HG03135 (cell line): Measurements from ENCODE around the gene LCN9.
"Not testable (repeated sequence)": the region's sequence is repeated elsewhere in the genome, so short reads cannot be mapped to it uniquely, and the experiment has no call there.

Experiments used
- ATAC-seq: cut with Tn5 transposase; IDR thresholded peaks from one replicate; pipeline ENCODE4 v1.9.1; 2021; ENCODE audit warnings: mild to moderate bottlenecking, moderate library complexity; ENCODE audit not compliant: unreplicated experiment

The LCN9 gene

DNA sequence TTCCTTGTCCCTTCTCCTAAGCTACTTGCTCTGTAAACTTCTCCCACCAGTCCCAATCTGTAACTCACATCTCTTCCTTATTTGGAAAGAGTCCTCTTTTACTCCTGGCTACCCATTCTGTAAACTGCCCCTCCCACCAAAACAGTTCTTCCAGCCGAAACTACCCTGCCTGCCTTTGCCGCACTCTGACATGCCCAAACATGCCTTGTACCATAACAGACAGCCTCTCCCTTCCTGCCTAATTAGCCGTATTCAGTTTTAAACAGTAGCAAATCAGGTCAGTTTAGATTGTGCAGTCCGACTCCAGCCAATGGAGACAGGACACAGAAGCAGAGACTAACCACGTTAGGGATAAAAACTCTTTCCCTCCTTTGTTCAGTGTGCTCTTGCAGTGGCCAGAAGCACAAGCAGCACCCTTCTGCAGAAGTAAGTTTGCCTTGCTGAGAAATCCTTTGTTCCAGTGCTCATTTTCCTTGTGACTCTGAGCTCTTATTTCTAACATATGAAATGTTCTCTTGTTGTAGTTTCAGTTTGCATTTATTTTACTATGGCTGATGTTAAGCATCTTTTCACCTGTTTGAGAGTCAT lies 18.4 kb upstream of the LCN9 start:
- no peak for ATAC-seq

DNA sequence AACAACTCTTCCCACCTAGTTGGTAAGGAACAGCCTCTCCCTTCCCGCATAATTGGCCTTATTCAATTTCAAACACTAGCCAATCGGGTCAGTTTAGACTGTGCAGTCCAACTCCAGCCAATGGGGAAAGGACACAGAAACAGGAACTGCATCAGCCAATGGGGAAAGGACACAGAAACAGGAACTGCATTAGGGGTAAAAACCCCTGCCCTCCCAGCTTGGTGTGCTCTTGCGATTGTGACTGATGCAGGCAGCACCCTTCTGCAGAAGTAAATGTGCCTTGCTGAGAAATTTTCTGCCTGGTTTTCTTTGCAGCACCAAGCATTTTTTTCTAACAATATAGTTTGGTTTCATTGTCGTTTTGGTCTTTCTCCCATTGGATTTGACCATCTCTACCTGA lies 15.2 kb upstream of the LCN9 start:
- no peak for ATAC-seq

DNA sequence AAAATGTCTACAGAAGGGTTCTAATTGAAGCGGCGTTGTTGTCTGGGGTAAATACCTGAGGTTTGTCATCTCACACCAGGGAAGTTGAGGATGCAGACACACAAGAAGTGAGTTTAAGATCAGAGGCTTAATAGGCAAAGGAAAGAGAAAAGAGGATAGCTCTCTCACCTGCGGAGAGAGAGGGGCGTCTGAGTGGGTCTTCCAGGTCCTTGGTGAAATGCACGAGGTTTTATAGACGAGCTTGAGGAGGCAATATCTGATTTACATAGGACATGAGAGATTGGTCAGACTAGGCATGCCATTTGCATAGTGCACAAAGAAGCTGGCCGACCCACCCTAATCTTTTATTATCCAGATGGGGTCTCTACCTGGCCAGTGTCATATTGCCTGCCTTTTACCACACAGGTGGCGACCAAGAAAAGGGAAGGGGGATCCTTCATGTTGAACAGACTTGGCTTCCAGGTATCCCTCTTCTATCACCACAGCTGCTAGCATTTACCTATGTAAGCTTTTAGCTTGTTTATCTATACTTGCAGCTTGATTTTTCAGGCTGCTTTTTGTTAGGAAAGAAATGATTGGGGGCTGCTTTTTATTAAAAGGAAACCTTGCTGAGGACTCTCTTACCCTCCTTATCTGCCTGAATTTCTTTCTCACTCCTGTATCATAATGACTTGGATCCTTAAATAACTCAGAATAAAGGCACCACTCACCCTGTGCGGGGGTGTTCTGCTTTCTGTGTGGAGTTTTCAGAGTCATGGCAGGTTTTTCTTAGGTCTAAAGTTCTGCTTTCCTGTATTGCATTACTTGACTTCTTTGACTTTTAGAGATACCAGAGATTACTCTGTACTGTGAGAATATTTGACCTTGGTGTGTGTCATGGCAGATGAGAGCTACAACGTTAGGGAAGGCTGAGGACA lies 14.4 kb upstream of the LCN9 start:
- no peak for ATAC-seq

DNA sequence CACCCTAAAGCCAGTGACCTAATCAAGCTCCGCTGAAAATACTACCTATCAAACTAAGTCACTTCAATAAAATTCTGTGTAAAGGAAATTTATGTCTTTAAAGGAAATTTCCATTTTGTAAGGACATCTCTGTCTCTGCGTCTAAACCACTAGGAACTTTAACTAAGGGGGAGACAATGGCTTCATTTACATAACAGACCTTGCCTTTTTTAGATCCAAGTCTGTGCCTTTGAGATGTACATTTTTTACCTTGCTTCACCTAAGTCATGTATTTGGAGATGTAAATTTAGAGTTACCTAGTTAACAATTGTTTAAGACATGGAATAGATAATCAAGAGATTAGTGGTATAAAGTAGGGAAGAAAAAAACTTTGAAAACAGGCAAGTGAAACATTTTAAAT lies 13.6 kb upstream of the LCN9 start:
- ATAC-seq = no peak

DNA sequence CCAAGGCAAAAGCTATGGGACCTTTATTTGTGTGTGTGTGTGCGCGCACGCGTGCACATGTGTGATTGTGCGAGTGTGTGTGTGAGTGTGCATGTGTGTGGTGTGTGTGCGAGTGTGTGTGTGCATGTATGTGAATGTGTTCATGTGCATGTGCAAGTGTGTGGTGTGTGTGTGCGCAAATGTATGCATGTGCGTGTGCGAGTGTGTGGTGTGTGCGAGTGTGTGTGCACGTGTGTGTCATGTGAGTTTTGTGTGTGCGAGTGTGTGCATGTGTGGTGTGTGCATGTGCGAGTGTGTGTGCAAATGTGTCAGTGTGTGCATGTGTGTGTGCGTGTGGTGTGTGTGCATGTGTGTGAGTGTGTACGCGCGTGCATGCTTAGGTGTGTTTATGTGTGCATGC lies 12.7 kb upstream of the LCN9 start:
- no peak for ATAC-seq

DNA sequence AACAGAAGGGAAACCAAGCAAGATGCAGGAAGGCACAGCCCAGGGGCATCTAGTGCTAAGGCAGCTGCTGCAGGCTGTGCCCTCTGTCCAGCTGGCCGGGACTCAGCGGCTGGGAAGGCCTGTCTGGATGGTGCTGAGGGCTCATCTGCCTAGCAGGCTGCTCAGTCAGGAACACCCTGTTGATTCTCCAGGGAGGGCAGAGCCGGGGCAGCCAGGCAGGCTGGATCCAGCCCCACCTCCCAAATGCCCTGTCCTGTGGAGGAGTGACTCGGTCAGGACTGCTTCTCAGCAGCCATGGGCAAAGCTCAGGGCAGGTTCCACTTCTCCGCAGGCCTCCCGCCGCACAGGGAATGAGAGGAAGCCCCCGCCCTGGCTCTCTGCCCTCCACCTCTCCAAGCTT lies 7.8 kb upstream of the LCN9 start:
- no peak for ATAC-seq

DNA sequence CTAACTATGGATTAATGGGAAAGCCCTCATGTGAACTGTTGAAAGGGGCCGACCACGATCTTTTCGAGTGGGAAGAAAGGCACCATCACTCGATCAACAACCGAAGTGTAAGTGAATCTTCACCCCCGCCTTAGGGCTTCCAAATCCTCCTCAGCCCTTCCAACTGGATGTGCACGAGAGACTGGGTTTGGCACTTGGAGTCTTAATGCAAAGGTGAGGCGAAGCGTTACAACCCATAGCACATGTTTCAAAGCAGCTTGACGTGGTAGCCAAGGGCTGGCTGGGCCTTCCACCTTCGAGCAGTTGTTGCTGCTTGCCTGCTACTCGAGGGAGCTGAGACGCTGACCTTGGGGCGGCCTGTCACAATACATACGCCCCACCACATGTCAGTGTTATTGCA lies 5.7 kb upstream of the LCN9 start:
- ATAC-seq = no peak

DNA sequence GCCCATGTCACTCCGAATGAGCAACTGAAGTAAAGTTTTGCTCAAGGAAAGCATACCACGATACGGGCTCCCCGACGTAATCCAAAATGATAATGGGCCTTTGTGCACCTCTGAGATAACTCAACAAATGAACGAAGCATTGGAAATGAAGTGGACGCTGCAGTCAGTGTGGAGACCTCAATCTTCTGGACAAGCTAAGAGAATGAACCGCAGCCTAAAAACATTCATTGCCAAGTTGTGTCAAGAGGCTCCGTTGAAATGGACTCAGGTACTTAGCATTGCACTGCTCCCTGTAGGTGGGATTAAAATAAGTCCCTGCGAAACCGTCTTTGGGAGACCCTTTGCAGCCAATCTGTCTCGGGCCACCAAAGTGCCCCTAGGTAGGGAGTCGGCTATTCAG lies 3.9 kb upstream of the LCN9 start:
- no peak for ATAC-seq

DNA sequence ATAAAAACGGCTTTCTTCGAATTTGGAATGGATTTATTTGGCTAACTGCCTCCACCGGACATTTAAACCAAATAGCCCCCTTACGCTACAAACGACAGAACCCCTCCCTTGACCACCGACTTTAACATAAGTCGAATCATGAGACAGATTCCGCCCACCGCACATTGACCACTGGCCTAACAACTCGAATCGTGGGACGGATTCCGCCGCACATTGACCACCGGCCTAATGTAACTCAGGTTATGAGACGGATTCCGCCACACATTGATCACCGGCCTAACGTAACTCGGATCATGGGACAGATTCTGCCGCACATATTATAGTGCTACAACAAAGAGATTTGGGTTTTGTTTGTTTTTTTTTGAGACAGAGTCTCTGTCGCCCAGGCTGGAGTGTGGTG lies 2.7 kb upstream of the LCN9 start:
- ATAC-seq = no peak

DNA sequence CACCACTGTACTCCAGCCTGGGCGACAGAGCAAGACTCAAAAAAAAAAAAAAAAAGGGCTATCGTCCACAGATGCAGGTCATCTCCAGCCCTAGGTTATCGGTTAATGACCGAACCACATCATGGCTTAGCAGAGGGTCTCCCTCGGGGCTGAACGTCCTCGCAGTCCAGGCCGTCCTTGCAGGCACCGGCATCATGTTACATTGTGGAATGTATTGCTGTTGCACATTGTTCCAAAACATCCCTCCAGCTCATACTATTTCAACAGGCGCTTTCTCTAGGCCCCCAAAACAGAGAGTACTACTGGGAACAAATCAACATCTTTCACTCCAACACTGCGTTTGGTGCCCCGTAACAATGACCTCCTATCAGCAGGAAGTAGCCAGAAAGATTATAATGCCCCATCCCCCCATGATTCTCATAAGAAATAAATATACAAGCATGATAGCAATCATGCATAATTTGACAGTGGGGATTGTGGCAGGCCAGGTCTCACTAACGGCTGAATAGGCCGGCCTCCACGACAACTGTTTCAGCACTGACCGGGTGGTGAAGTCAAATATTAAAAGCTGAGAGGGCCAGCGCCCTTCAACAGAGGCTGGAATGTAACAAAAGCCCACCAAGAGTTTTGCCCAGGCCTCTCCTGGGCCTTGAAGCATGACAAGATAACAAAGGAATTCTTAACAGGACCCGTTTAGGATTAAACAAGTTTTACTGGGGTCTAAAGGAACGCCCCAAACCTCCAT lies 1.1 kb upstream of the LCN9 start:
- no peak for ATAC-seq

DNA sequence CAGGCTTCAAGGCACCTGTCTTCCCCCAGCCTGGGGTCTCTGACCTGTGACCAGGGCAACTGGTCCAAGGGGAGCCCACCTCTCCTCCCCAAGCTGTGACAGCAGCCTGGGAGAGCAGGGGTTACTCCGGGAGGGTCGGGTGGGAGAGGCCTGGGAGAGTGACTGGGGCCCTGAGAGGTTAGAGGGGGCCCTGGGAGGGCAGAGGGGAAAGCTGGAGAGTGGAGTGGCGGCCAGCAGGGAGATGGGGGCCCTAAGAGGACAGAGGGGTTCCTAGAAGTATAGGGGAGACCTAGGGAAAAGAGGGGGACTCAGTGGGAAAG lies 302 bp downstream of the LCN9 start:
- no peak for ATAC-seq

DNA sequence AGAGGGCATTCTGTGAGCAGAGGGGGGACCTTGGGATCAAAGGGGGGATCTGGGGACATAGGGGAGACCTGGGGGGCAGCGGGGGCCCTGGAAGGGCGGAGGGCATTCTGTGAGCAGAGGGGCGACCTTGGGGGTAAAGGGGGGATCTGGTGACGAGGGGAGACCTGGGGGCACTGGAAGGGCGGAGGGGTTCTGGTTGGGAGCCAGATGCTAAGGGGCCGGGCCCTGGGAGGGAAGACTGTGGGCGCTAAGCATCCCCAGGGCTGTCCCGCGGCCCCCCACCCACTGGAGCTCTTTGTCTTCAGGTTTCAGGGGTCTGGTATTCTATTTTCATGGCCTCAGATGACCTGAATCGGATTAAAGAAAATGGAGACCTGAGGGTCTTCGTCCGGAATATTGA lies 748 bp downstream of the LCN9 start:
- ATAC-seq = no peak

DNA sequence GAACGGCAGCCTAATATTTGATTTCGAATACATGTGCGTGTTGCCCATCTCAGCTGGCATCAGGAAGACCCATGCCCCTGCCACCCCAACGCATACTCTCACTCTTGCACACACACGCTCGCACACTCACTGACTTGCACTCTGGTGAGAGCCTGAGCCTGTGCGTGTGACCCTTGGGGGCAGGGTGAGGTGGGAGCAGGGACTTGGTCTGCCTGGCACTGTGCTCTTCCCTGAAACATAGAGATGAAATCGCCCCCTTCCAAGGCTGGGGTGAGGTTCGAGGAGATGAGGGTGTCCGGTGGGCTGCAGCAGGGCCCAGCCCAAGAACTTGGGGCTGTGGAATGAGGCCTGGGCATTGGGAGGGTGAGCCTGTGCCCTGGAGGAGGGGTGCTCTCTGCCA lies 1.2 kb downstream of the LCN9 start:
- ATAC-seq = no peak

DNA sequence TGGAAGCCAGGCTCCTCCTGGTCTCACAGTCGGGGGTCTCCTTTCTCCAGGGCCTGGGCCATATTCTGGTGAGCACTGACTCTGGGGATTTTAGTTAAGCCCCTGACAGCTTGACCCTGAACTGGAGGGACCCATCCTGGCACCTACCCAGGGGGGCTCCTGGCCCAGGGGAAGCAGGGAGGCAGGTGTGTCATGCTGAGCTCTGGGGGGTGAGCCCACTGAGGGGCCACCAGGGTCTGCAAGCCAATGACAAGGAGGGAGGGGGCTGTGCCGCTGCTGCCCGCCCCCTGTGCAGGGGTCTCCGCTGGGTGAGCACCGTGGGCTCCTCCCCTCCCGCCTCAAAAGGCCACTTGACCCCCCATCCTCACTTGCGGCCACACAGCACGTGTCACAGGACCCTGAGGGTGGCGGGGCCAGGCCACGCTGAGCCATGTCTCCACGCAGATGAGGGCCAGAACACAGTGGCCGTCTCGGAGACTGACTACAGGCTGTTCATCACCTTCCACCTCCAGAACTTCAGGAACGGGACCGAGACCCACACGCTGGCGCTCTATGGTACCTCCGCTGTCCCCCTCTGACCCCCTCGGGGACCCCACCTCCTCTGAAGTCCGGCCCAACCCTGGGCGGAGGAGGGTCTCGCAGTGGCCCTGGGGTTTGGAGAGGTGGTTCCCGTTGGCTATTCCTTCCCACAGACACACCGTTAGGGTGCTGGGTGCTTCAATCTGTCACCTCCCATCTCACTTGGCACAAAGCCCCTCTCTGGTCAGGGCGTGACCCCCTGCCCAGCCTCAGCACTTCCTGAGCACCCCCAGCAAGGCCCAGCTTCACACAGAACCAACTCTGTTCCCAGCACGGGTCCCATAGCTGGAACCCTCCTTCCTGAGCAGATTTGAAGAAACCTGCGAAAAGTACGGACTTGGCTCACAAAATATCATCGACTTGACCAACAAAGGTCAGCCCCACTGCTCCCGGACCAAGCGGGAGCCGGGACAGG lies 2.0 kb downstream of the LCN9 start:
- no peak for ATAC-seq

DNA sequence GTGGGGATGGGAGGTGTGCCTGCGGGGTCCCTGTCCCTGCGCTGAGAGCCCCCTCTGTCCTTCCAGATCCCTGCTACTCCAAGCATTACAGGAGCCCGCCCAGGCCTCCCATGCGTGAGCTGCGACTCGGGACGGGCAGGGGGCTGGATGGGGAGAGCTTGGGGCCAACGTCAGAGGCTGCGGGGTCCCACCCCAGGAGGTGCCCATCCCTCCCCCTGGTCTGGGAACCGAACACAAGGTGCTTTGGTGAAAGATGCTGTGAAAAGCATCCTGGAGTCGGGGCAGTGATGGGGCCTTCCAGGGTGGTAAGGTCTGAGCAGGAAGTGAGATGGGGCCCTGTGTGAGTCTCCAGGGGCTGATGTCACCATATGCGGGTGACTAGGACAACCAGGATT lies 2.7 kb downstream of the LCN9 start:
- no peak for ATAC-seq

DNA sequence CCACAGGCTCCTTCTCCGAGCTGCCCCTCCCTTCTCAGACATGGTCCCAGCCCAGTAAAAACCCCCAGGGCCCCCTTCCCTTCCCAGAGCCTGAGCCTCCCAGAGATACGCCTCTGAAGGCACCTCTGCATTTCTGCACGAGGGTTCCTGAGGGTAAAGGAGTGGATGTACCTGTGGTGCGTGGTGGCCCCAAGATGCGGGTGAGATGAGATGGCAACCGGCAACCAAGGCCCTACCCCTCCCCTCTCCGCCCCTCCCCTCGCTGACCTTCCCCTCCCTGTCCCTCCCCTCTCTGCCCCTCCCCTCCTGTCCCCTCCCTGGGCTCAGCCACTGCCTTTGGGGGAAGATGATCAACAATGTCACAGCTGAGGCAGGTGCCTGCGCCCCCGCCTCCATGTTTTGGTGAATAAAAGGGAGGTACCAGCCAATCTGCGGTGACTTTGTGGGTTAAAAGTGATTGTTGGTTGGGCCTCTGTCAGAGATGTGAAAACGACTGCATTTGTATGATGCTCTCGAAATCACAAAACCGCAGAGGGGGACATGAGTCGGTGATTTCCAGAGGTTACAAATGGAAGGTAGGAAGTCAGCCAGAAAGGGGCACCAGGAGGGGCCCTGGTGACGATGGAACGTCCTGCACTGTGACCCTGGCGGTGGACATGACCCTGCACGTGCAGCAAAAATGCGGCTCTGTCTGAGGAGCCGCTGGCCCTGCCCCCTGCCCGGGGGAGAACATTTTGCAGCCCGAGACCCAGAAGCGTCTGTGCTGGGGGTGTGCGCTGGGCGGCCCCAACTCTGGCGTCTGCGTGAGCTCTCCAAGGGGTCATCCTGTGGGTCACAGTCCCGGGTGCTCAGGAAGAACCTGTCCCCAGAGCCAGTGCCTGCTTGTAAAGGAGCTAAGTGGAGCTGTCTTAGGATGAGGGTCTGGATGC lies 3.7 kb downstream of the LCN9 start:
- no peak for ATAC-seq

DNA sequence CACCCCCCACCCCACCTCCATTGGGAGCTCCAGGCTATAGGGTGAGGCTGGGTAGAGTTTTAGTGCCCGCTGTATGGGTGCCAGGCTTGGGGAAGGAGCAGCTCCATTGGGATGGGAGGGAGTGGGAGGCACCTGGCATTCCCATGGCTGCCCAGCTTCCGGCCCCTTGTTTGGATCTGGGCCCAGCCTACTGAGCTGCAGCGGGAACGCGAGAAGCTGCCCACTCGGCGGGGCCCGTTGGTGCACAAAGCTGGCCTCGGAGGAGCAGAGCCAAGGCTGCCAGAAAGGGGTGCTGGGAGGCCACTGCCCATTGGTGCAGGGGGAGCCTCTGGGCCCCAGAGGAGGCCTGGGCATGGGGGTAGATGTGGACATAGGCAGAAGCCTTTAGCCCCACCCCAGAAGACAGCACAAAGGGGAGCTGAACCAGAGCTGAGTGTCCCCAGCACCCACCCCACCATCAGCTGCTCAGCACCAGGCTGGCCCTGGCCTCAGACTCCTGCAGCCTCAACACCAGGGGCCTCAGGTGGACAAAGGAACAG lies 4.4 kb downstream of the LCN9 start:
- ATAC-seq = no peak

DNA sequence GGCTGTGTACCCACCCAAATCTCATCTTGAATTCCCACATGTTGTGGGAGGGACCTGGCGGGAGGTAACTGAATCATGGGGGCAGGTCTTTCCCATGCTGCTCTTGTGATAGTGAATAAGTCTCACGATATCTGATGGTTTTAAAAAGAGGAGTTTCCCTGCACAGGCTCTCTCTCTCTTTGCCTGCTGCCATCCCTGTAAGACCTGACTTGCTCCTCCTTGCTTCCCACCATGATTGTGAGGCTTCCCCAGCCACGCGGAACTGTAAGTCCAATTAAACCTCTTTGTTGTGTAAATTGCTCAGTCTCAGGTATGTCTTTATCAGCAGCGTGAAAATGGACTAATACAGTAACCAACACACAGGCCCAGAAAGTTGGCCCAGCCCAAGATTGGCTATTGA lies 5.9 kb downstream of the LCN9 start:
- not testable (repeated sequence) for ATAC-seq

DNA sequence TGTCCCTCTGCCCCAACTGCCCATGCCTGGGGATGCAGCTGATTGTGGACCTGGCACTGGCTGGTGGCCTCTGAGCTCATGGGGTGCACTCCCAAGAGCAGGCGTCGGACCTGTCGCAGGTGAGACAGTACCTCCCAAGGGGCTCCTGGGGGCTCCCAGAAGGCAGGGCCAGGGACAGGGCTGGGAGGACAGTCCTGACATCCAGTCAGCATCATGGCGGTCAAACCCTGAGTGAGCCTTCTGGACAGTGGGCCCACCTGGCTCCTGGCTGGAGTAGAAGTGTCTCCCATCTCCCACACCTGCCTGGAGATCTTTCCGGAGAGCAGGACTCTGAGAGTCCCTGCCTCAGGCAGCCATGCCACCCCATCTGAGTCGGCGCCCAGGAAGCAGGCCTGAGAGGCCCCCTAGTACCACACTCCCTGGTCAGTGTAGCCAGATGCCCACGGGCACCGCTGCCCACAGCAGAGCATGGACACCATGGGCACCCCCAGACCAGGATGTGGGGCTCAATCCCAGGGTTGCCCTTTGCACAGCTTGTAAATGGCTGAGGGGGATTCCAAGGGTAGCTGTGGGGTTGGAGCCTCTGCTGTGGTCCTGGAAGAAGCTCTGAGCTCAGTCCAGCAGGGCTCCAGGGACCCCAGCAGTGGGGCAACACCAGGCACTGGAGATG lies 6.6 kb downstream of the LCN9 start:
- ATAC-seq = no peak
